Large intestine (tissue), 3 donors: ENCODE results near the gene CATSPERB. TPM values are rescaled to one million over a fixed set of nuclear protein-coding genes. Genes with fewer than 3 reads are reported as not detected.
"Not testable (repeated sequence)": the region's sequence is repeated elsewhere in the genome, so short reads cannot be mapped to it uniquely, and the experiment has no call there.

Source experiments
- DNase-seq, 2 donors: peaks; one replicate each; pipeline versions ENCODE4 v3.0.0 to v3.0.0-alpha.2; 2013
- H3K27ac ChIP-seq: one replicate; pipeline ENCODE4 v1.5.1; 2013; ENCODE audit warnings: low read length
- H3K27me3 ChIP-seq: 2 replicates; pipeline ENCODE4 v1.6.1; 2013; ENCODE audit warnings: low read length; ENCODE audit not compliant: control insufficient read depth, insufficient read depth
- H3K36me3 ChIP-seq: 2 replicates; pipeline ENCODE4 v1.6.1; 2013; ENCODE audit warnings: low read length; ENCODE audit not compliant: control insufficient read depth, insufficient read depth
- H3K4me1 ChIP-seq: one replicate; pipeline ENCODE4 v1.6.1; 2013; ENCODE audit warnings: low read length; ENCODE audit not compliant: control insufficient read depth, insufficient read depth
- H3K4me3 ChIP-seq: one replicate; pipeline ENCODE4 v1.5.1; 2013; ENCODE audit warnings: low read length
- H3K9me3 ChIP-seq: one replicate; pipeline ENCODE4 v1.6.1; 2013; ENCODE audit warnings: mild to moderate bottlenecking, low read depth, low read length, moderate library complexity; ENCODE audit not compliant: control insufficient read depth
- WGBS: methylation state at CpG from one replicate; pipeline ENCODE4 v1.1.5; 2013; ENCODE audit warnings: low lambda C conversion rate; ENCODE audit not compliant: insufficient coverage; 5-methylcytosine and 5-hydroxymethylcytosine counted together
- polyA plus RNA-seq: library from polyadenylated mRNA; unstranded; fragments of 120-200 nt; gene quantifications from one replicate; pipeline ENCODE4 v1.2.1, GENCODE V29; 2013

The CATSPERB gene
- polyA plus RNA-seq, 1 donor: 0.81 TPM

GRCh38 chr14:91716999-91717398 is 14.9 kb downstream of the CATSPERB start:
- no peaks in the 10 kb centered on the region for H3K27me3 ChIP-seq
- no peaks in the 10 kb centered on the region for H3K4me1 ChIP-seq
- H3K36me3 ChIP-seq: no peaks in the 10 kb centered on the region
- H3K4me3 ChIP-seq: no peak overlapping the region
- H3K9me3 ChIP-seq: no peaks in the 10 kb centered on the region
- no peak overlapping the region for H3K27ac ChIP-seq
- WGBS: 100% methylated on average over 1 of the region's 1 CpG
- no peak for DNase-seq

GRCh38 chr14:91714805-91715204 is 17.1 kb downstream of the CATSPERB start:
- no peaks in the 10 kb centered on the region for H3K27me3 ChIP-seq
- no peaks in the 10 kb centered on the region for H3K36me3 ChIP-seq
- no peak overlapping the region for H3K27ac ChIP-seq
- no peak overlapping the region for H3K4me3 ChIP-seq
- H3K9me3 ChIP-seq: no peaks in the 10 kb centered on the region
- WGBS: no CpG with 5 or more reads among the region's 6 CpGs
- H3K4me1 ChIP-seq: no peaks in the 10 kb centered on the region
- DNase-seq: no peak

GRCh38 chr14:91708795-91709194 is 23.1 kb downstream of the CATSPERB start:
- DNase-seq: no peak
- H3K4me3 ChIP-seq: no peak overlapping the region
- H3K27me3 ChIP-seq: no peaks in the 10 kb centered on the region
- no CpG with 5 or more reads among the region's 3 CpGs for WGBS
- peaks cover 3% of the 10 kb centered on the region for H3K9me3 ChIP-seq
- no peak overlapping the region for H3K27ac ChIP-seq
- H3K4me1 ChIP-seq: no peaks in the 10 kb centered on the region
- no peaks in the 10 kb centered on the region for H3K36me3 ChIP-seq

DNA sequence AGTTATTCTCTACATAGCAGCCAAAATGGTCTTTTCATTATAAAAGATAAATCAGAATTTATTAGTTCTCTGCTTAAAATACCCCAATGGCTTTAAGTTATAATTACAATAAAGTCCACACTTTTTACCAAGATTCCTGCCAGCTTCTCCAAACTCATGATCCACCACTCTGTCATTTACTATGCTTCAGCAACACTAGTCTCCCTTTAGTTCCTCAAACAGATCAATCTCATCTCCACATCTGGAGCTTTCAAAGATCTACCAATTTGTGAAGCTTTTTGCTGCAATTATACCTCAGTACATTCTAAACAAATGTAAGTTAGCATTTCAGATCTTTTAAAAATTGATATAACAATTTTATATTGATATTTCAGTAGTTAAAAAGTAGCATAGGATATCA is 24.9 kb downstream of the CATSPERB start:
- no peak for DNase-seq
- H3K27ac ChIP-seq: no peak overlapping the region
- no peak overlapping the region for H3K4me3 ChIP-seq
- no peaks in the 10 kb centered on the region for H3K4me1 ChIP-seq
- H3K9me3 ChIP-seq: peaks cover 3% of the 10 kb centered on the region
- H3K36me3 ChIP-seq: no peaks in the 10 kb centered on the region
- no peaks in the 10 kb centered on the region for H3K27me3 ChIP-seq

GRCh38 chr14:91694643-91695042 is 37.2 kb downstream of the CATSPERB start:
- H3K9me3 ChIP-seq: peaks cover 2% of the 10 kb centered on the region
- no CpG with 5 or more reads among the region's 2 CpGs for WGBS

DNA sequence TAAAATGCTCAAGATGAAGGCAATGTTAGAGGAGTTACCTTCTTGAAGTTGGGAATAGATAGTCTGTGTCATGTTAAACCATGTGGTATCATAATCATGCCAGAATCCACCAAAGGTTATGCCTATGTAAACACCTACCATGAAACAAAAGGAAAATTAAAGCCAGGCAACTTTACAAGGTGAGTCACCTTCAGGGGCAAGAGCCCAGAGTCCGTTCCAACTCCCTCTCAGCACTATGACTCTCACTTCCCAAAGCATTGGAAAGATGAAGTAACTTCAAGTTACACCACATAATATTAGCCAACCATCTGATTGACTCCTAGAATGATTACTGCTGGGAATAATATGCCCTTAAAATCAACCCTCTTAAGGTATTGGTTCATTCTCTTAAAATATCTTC is 38.5 kb downstream of the CATSPERB start:
- H3K36me3 ChIP-seq: no peaks in the 10 kb centered on the region
- H3K4me3 ChIP-seq: no peak overlapping the region
- 20% methylated on average over 1 of the region's 1 CpG for WGBS
- no peaks in the 10 kb centered on the region for H3K4me1 ChIP-seq
- H3K27me3 ChIP-seq: no peaks in the 10 kb centered on the region
- H3K27ac ChIP-seq: no peak overlapping the region
- peaks cover 2% of the 10 kb centered on the region for H3K9me3 ChIP-seq
- peak; percentile 78 to 87 for DNase-seq

More at GRCh38 chr14:91694643-91695042, 37.2 kb downstream of the CATSPERB start:
- H3K27ac ChIP-seq: no peak overlapping the region
- H3K36me3 ChIP-seq: no peaks in the 10 kb centered on the region
- no peak for DNase-seq
- H3K4me3 ChIP-seq: no peak overlapping the region
- no peaks in the 10 kb centered on the region for H3K4me1 ChIP-seq
- H3K27me3 ChIP-seq: no peaks in the 10 kb centered on the region

DNA sequence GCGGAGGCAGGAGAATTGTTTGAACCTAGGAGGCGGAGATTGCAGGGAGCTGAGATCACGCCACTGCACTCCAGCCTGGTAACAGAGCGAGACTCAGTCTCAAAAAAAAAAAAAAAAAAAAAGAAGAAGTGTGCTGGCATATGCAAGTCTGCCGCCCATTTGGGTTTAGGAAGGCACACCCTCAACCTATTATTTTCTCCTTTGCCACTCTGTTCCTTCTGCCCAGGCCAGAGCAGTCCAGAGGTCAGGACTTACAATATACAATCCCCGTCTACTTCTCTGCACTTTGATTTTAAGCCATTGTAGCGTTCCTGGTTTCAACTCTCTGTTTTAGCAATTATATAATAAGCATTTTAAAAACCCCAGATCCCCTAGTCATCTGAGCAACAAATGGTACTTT is 39.8 kb downstream of the CATSPERB start:
- H3K27me3 ChIP-seq: no peaks in the 10 kb centered on the region
- no peak for DNase-seq
- H3K36me3 ChIP-seq: no peaks in the 10 kb centered on the region
- WGBS: 70% methylated on average over 2 of the region's 7 CpGs
- no peaks in the 10 kb centered on the region for H3K9me3 ChIP-seq
- H3K4me1 ChIP-seq: no peaks in the 10 kb centered on the region
- no peak overlapping the region for H3K27ac ChIP-seq
- H3K4me3 ChIP-seq: no peak overlapping the region

DNA sequence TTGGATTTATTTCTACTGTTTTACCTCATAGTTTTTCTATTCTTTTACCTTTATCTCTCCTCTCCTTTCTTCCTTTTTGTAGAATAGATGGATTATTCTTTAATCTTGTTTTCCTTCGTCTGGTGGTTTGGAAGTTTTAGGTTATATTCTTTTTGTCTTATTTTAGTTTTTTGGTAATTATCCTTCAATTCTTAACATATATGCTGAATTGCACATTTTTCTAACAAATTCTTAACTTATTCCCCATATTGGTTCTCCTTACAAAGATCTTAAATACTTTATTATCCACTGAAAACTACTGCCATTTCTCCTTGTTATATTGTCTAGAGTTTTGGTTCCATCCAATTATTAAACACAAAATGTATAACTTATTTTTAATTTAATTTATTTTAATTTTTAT is 42.3 kb downstream of the CATSPERB start:
- DNase-seq: no peak
- Histone ChIP-seq H3K27me3 (no peaks in the 10 kb centered on the region), H3K36me3 (no peaks in the 10 kb centered on the region), H3K4me1 (no peaks in the 10 kb centered on the region), H3K27ac (no peak overlapping the region), H3K4me3 (no peak overlapping the region), H3K9me3 (no peaks in the 10 kb centered on the region)
- WGBS: 100% methylated on average over 1 of the region's 1 CpG

DNA sequence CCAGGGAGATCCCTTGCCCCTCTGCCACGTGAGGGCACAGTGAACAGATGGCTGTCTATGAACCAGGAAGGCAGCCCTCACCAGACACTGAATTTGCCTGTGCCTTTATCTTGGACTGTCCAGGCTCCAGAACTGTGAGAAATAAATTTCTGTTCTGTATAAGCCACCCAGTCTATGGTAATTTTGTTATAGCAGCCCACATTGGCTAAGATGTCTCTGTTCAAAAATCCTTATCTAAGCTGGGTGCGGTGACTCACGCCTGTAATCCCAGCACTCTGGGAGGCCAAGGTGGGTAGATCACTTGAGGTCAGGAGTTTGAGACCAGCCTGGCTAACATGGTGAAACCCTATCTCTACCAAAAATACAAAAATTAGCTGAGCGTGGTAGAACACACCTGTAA is 44.5 kb downstream of the CATSPERB start:
- DNase-seq, H3K36me3 ChIP-seq: not testable (repeated sequence)
- WGBS: no CpG with 5 or more reads among the region's 4 CpGs

DNA sequence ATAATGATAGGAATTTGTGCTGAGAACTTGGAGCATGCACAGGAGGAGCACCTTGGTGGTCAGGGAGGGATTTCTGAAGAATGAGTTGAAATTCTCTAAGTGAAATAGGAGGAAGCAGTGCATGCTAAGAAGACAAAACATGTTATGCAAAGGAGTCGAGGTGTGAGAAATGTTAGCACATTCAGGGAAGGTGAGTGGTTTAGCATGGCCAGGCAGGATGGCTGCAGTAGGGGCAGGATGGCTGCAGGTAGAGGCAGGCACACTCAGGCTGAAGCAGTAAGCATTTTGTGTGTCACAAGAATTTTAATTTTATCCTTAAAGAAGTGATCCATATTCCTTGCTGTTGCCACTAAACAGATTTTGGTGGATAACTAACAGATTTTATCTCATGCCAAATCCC is 46.3 kb downstream of the CATSPERB start:
- no peak overlapping the region for H3K27ac ChIP-seq
- WGBS: no CpG with 5 or more reads among the region's 1 CpG
- no peak overlapping the region for H3K4me3 ChIP-seq

More for the DNA sequence above, 44.5 kb downstream of the CATSPERB start:
- H3K27ac ChIP-seq, H3K27me3 ChIP-seq, H3K9me3 ChIP-seq, H3K4me1 ChIP-seq, H3K4me3 ChIP-seq: not testable (repeated sequence)

GRCh38 chr14:91681893-91682563 is 49.9 kb downstream of the CATSPERB start:
- no peaks in the 10 kb centered on the region for H3K27me3 ChIP-seq
- WGBS: no CpG with 5 or more reads among the region's 4 CpGs
- no peak for DNase-seq
- H3K27ac ChIP-seq: no peak overlapping the region
- H3K4me1 ChIP-seq: no peaks in the 10 kb centered on the region
- no peak overlapping the region for H3K4me3 ChIP-seq
- no peaks in the 10 kb centered on the region for H3K36me3 ChIP-seq
- H3K9me3 ChIP-seq: no peaks in the 10 kb centered on the region

More for the DNA sequence above, 46.3 kb downstream of the CATSPERB start:
- Histone ChIP-seq H3K9me3 (no peaks in the 10 kb centered on the region), H3K36me3 (no peaks in the 10 kb centered on the region), H3K4me1 (no peaks in the 10 kb centered on the region), H3K27me3 (no peaks in the 10 kb centered on the region)
- no peak for DNase-seq
